Measurements from ENCODE around the gene KRT35.
"Not testable (repeated sequence)": the region's sequence is repeated elsewhere in the genome, so short reads cannot be mapped to it uniquely, and the experiment has no call there.

KRT35 gene

DNA sequence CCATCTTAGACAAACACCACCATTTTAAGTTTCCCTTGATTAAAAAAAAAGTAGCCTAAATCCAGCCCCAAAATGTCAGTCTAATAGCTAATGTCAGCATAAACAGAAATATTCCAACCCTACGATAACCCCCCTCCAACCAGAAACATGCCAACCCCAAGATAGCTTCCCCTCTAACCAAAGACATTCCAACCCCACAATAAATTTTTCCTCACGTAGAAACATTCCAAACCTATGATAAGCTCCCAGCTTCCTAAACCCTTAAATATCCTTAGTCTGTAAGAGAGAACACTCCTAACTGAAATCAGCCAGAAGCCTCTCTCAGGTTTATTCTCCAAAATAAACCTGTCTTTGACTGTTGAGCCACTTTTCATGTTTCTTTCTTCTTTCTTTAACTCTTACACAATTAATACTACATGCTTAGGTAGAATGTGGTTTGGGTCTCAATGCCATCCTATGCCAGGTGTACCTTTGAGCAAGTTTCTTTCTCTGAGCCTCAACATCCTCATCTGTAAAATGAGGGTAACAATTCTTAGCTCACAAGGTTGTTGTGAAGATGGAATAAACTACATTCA, 29.7 kb downstream of the KRT35 start:
- no peak for DNase-seq

DNA sequence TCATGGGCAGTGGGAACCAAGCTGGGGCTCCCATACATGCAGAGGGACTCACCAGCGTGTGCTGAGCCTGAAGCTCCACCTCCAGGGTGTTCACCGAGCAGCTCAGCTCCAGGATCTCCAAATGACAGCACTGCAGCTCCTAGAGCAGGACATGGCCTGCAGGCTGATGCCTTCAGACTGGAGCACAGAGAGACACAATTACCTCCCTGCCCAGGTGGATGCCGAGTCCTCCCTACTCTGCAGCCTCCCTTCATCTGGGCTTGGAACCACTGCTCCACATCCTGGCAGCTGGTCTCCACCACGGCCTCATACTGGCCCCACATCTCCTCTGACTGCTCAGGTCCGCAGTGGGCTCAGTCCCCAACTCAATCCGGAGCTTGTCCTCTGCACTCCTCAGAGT, 31.9 kb downstream of the KRT35 start:
- no peak for DNase-seq

DNA sequence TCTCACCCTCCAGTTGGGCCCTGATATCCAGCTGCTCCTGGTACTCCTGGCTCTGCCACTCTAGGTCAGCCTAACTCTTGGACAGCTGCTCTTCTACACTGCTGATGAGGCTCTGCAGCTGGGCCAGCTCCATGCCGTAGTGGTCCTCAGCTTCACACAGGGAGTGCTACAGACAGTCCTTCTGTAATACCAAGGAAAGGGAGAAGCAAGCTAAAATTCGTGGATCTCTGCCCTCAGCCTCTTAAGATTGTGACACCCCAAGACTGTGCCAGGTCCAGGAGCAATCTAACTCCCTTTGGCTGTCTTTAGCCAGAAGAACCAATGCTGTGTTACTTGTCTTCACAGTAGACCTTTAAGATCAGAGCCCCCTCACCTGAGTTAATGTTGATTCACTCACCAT, 32.4 kb downstream of the KRT35 start:
- no peak for DNase-seq

DNA sequence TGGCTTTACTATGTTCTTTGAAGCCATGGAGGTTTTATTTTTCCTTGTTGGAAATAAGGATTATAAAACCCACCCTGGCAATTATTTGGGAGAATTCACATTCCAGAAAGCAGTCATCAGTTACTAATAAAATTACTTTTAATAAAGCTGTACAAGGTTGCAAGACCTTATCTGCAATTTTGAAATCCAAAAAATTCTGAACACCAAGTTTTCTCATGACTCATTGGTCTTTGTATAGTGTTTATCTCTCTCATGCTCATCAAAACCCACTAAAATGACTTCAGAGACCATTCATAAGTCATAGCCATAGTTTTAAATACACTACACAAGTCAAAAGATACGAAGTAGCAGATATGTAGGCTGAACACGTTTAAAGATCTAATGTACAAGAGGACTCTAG, 34.1 kb downstream of the KRT35 start:
- DNase-seq, result no peak

DNA sequence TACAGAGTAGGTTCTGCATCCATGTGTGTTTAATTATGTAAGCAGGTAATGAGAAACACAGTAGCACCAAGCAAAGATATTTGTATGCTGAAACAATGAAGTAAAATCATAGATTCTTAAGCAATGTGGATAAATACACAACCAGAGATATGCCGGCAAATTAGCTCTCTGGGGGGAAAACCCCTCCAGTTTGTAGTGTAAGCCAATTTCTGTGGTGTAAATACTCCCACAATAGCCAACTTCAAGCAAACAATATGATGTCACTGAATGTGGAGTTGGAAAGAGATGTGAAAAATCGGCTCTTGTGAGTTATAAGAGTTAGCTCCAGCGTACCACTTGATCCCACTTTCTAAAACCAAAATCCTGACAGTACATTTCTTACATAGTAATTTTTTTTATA, 36.3 kb downstream of the KRT35 start:
- DNase-seq, result no peak

DNA sequence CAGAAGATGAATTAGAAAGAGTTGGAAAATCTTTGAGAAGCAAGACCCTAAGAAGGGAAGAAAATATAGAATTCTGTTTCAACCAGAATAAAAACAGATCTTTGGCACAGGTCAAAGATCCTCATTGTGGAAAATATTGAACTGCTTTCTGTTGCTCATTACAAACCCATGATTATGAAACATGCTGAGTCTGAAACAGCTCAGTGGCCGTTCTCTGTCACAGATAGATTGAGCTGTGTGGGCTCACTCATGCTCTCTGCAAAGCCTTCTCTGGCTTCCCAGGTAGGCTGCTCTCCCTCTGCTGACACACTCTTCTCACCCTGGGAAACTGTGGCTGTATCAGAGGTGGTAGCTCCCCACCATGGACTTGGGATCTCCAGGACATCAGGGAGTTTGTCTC, 36.8 kb downstream of the KRT35 start:
- no peak for DNase-seq

DNA sequence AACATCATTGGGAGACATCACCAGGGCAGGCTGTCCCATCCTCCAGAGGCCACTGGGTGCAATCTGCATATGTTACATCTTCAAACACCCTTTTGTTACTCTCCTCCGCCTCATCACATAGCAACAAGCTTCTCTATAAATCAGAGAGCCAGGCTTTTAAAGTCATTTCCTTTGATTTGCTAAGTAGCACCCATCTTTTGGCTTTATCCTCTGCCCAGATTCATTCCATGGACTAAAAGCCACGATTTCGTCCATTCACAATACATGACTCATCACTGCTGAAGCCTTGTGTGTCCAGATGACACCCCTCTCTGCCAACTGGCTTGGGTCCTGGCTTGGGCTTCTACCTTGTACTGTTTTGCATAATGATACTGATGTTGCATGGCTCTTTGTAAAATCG, 38.2 kb downstream of the KRT35 start:
- no peak for DNase-seq

DNA sequence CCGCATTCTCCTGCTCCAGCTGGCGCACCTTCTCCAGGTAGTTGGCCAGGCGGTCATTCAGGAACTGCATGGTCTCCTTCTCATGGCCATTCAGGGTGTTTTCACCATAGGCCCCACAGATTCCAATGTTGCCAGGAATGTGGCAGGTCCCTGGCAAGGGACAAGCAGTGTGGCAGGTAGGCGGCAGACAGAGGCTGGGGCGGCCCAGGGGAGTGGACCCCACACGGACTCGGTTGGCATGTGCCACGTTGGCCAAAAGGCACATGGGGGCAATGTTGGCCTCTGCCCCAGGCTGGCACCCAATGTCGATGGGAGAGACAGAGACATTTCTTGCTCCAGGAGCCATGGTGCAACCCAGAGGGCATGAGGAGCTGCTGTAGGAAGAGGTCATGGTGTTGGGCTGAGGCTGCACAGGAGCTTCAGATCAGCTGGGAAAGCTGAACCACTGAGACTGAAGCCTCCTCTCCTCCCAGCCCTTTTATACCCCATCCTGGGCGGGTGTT, 40.4 kb downstream of the KRT35 start, which contains the start of gene KRT38:
Gene KRT38 (minus strand): TSS at position 453 of the 503 bp plus-strand sequence. CDS start 62 bp downstream, at position 391.
- no peak for DNase-seq

DNA sequence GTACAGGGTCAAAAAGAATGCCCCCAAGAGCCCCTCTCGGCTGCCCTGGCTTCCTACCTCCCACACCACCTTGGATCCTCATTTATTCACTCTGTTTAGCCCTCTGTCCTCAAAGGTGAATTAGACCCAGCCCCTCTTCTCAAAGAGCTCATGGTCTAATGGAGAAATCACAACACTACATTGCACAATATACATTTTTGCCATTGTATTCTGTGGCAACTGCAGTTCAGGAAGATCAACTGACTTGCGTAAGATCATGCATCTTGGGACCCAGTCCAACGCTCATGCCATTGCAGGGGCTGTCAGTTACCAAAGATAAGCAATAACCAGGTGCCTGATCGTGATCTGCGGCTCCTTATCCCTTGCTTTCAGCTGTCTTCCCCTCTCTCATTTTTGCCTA, 41.6 kb downstream of the KRT35 start:
- no peak for DNase-seq

DNA sequence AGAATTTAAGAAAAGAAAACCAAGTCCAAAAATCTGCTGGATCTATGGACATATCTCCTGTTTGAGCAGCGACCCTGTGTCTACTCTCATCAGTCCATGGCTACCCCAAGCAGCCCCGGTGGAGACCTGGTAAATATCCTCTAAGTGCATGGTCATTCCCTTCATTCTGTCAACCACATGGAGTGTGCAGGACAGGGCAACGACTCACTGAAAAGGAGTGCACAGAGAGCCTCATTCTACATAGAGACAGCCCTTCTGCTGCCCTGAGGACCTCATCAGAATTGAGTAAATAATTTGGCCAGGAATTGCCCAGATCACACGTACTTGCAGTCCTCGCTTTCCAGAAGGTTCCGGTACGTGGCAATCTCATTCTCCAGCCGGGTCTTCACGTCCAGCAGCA, 43.2 kb downstream of the KRT35 start:
- no peak for DNase-seq

DNA sequence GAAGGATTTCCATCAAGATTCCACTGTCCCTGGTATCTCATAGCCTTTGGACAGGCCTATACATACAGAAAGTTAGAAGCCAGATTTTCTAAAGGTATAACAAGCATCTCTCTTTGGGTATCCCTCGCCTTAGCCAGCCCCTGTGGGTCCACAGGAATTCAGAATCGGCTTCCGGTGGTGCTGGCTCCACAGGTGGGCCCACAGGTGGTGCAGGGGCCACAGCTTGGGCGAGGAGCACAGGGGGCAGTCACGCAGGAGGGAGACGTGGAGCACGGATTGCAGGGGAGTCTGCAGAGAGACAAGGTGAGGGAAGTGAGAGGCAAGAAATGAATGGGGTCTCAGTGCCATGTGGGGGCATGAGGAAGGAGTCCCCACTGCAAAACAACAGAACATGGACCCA, 43.7 kb downstream of the KRT35 start:
- DNase-seq, result no peak

DNA sequence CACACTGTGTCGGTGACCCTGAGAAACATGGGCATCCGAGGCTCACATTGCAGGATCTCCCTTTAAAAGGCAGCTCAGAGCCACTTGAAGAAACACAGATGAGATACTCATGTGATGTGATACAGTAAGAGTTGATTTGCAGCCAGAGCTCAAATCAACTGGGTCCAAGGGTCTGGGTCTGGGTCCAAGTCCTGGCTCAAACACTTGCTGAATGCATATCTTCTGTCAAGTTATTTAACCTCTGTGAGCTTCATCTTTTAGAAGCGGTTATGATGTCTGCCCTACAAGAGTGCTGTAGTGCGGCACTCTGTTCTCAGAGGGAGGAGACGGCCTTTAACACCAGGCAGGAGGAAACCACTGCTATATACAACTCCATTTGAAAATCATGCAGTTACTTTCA, 46.5 kb downstream of the KRT35 start:
- DNase-seq, result no peak

DNA sequence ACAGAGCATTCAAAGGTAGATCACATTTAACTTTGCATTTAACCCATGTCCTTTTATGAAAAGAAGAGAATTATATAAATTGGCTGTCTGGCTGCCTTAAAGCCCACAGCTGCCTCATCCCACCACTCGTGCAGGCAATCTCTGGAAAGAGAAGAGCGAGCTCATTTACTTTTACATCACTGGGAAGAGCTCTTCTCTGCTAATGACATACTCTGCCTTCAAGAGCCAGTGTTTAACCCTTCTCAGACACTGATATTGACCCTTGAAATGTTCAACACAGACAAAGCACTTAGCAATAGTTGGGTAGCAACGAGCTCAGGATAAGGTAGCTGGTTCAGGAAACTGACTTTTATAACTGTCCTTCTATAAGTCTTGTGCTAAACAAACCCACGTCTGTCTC, 46.9 kb downstream of the KRT35 start:
- no peak for DNase-seq

DNA sequence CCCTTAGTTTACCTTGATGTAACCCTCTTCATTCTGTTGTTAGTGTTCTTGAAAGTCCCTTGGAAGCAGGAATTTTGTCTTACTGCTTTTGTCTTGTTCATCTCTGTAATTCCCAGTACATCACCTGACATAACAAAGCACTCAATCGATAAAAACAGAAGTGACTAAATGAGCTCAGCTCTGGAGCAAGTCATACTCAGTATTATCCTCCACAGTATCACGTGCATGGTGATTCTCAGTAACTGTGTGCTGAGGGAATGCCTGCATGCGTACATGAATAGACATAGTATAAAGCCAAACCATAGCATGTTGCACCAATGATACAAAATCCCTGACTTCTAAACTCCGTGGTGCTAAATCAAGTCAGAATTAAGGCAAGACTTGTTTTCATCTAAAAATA, 47.4 kb downstream of the KRT35 start:
- DNase-seq, result no peak

DNA sequence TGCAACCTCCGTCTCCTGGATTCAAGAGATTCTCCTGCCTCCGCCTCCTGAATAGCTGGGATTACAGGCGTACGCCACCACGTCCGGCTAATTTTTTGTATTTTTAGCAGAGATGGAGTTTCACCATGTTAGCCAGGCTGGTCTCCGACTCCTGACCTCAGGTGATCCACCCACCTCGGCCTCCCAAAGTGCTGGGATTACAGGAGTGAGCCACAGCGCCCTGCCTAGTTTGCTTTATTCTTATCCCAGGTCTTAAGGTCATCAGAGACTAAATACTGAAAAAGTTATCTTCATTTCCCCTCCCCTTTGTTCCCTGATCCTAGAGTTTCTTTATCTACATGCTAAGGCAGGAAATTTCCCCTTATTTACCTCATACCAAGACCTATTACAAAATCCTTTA, 50.6 kb downstream of the KRT35 start:
- DNase-seq, result not testable (repeated sequence)

DNA sequence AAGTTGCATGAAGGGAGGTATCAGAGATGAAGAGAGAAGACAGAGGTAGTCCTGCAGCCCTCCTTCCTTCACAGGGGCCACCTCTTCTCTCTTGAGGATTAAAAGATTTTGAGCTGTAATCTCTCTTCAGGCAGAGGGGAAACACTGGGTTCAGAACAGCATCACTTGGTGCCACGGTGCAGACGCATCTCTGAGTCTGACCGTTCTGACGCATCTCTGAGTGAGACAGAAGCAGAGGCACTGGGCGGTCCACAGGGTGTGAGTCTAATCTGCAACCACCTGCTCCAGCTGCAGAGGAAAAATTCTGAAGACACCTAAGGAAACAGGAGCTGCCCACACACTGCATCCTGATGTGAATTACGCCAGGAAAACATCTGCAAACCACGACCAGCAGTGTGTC, 51.3 kb downstream of the KRT35 start:
- DNase-seq, result no peak

DNA sequence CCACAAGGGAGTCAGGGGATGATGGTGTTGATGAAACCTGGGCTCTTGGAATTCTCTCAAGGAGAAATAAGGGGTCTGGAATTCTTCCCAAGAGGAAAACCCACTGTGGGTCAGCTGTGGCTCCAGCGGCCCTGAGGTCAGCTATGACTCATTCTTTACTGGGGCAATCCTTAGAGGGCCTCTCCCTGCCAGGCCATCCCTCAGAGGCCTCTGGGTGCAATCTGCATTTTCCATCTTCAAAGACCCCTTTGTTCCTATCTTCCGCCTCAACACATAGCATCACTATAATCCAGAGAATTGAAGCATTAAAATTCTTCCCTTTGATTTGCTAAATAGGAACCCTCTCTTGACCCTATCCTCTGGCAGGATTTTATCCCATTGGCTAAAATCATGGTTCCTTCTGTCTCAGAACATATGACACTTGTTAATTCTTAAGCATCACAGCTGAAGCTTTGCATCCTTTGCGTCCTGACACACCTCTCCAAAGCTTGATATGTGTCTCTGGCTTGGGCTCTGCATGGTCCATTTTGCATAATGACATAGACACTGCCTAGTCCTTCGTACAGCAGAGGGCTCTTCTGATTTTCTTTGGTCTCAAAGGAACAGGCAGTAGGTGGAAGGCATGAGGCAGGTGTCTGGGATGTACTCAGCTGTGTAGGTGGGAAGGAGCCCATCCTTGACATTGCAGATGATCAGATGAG, 52.2 kb downstream of the KRT35 start:
- no peak for DNase-seq

All from CD4-positive, alpha-beta T cell treated with Interleukin-10 for 1 hour (primary cell).